ENCODE data around the gene AGTR1.
"Not testable (repeated sequence)": the region's sequence is repeated elsewhere in the genome, so short reads cannot be mapped to it uniquely, and the experiment has no call there.

Gene AGTR1

GRCh38 chr3:148758303-148758884 is 60.7 kb downstream of the AGTR1 start:
- no peak for DNase-seq (ENCODE audit: low spot score)

GRCh38 chr3:148759430-148759829 is 61.7 kb downstream of the AGTR1 start:
- DNase-seq (ENCODE audit: low spot score): no peak

GRCh38 chr3:148763156-148763680 is 65.5 kb downstream of the AGTR1 start:
- DNase-seq (ENCODE audit: low spot score): no peak

GRCh38 chr3:148763986-148764935 is 66.6 kb downstream of the AGTR1 start:
- DNase-seq (ENCODE audit: low spot score): no peak

- no peak for DNase-seq (ENCODE audit: low spot score)
Measured at GRCh38 chr3:148772361-148772760, 74.7 kb downstream of the AGTR1 start.

GRCh38 chr3:148772835-148773234 is 75.1 kb downstream of the AGTR1 start:
- DNase-seq (ENCODE audit: low spot score): no peak

GRCh38 chr3:148773805-148774204 is 76.1 kb downstream of the AGTR1 start:
- DNase-seq (ENCODE audit: low spot score): no peak

- no peak for DNase-seq (ENCODE audit: low spot score)
Measured at GRCh38 chr3:148778926-148779325, 81.2 kb downstream of the AGTR1 start.

- DNase-seq (ENCODE audit: low spot score): not testable (repeated sequence)
Measured at GRCh38 chr3:148785026-148785425, 87.3 kb downstream of the AGTR1 start.

- not testable (repeated sequence) for DNase-seq (ENCODE audit: low spot score)
Measured at GRCh38 chr3:148786159-148786558, 88.5 kb downstream of the AGTR1 start.

GRCh38 chr3:148789146-148789545 is 91.4 kb downstream of the AGTR1 start:
- DNase-seq (ENCODE audit: low spot score): no peak

GRCh38 chr3:148789906-148790305 is 92.2 kb downstream of the AGTR1 start:
- no peak for DNase-seq (ENCODE audit: low spot score)

GRCh38 chr3:148790370-148790769 is 92.7 kb downstream of the AGTR1 start:
- no peak for DNase-seq (ENCODE audit: low spot score)

GRCh38 chr3:148790851-148791735 is 93.4 kb downstream of the AGTR1 start:
- DNase-seq (ENCODE audit: low spot score): peak; percentile 11

GRCh38 chr3:148791920-148792319 is 94.2 kb downstream of the AGTR1 start:
- DNase-seq (ENCODE audit: low spot score): no peak

GRCh38 chr3:148792516-148792915 is 94.8 kb downstream of the AGTR1 start:
- DNase-seq (ENCODE audit: low spot score): no peak

All from AG08395 (cell line).